Lower lobe of right lung (tissue), 2 donors: ENCODE measurements around the gene C1orf105. TPM values are rescaled to one million over a fixed set of nuclear protein-coding genes. Genes with fewer than 3 reads are reported as not detected.

Source experiments
- ATAC-seq, 2 donors: fragments of 200-7000 bp; cut with Tn5 transposase; one replicate each; pipeline ENCODE4 v1.9.1; 2020 to 2022; ENCODE audit warnings: mild to moderate bottlenecking in 2 of 2, moderate library complexity in 2 of 2
- DNase-seq: peaks from one replicate; pipeline ENCODE4 v3.0.0-alpha.2; 2020
- H3K27ac ChIP-seq: fragments of 200-600 bp; one replicate; pipeline ENCODE4 v1.8.0; 2022
- H3K27me3 ChIP-seq: fragments of 200-600 bp; one replicate; pipeline ENCODE4 v1.8.0; 2022; ENCODE audit warnings: low read depth
- H3K36me3 ChIP-seq: fragments of 200-600 bp; one replicate; pipeline ENCODE4 v1.8.0; 2022; ENCODE audit warnings: mild to moderate bottlenecking
- H3K4me1 ChIP-seq: fragments of 200-600 bp; one replicate; pipeline ENCODE4 v1.8.0; 2022
- H3K4me3 ChIP-seq: fragments of 200-600 bp; one replicate; pipeline ENCODE4 v1.8.0; 2022; ENCODE audit warnings: mild to moderate bottlenecking
- H3K9me3 ChIP-seq: fragments of 200-600 bp; one replicate; pipeline ENCODE4 v1.8.0; 2022
- intact Hi-C: fragments of 100-400 bp; cut with DNase I; formaldehyde crosslinking; loops from one replicate; pipeline ENCODE4 v1.11.0; 2022
- total RNA-seq: library from RNA; stranded (reverse); fragmentation: NEBNext Ultra II Directional; extraction: Animal tissue kit (Norgen Biotek cat#: 25700); gene quantifications from one replicate; pipeline ENCODE4 v1.2.1, GENCODE V29; 2021
- TF ChIP-seq, protein P1 (sequence below): fragments of 200-600 bp; IDR thresholded peaks from one replicate; pipeline ENCODE4 v1.8.0; 2022; ENCODE audit warnings: antibody characterized with exemption, mild to moderate bottlenecking
- donor health status: DM: no; HTN: yes; CAD: no; lungs with severe emphysema.

The C1orf105 gene
- total RNA-seq, 1 donor from 2014 or later, result not detected

DNA sequence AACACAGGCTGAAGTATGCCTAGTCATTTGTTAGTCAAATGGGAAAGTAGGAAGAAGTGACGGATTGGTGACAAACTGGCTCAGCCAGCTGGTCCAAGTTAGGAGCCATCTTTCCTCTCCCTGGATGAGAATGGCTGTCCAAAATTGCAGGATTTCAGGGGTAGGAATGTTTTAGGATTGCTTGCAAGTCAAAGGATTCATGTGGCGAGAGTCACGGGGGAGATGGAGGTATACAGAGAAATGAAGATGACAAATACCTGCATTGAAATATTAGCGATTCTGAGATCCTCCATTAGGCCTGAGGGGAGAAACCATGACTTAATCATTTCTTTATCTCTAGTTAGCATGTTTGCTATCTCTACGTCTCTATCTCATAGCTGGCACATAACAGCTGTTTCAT lies 65.1 kb downstream of the C1orf105 start:
- ATAC-seq (no peak), DNase-seq (no peak)
- Histone ChIP-seq H3K36me3 (no peaks in the 10 kb centered on the region), H3K27me3 (peaks cover 1% of the 10 kb centered on the region), H3K27ac (no peak overlapping the region), H3K9me3 (no peaks in the 10 kb centered on the region), H3K4me3 (no peak overlapping the region), H3K4me1 (no peaks in the 10 kb centered on the region)
- intact Hi-C loops, result no loop called here
- TF ChIP-seq, protein P1, sequence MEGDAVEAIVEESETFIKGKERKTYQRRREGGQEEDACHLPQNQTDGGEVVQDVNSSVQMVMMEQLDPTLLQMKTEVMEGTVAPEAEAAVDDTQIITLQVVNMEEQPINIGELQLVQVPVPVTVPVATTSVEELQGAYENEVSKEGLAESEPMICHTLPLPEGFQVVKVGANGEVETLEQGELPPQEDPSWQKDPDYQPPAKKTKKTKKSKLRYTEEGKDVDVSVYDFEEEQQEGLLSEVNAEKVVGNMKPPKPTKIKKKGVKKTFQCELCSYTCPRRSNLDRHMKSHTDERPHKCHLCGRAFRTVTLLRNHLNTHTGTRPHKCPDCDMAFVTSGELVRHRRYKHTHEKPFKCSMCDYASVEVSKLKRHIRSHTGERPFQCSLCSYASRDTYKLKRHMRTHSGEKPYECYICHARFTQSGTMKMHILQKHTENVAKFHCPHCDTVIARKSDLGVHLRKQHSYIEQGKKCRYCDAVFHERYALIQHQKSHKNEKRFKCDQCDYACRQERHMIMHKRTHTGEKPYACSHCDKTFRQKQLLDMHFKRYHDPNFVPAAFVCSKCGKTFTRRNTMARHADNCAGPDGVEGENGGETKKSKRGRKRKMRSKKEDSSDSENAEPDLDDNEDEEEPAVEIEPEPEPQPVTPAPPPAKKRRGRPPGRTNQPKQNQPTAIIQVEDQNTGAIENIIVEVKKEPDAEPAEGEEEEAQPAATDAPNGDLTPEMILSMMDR, result no peak

DNA sequence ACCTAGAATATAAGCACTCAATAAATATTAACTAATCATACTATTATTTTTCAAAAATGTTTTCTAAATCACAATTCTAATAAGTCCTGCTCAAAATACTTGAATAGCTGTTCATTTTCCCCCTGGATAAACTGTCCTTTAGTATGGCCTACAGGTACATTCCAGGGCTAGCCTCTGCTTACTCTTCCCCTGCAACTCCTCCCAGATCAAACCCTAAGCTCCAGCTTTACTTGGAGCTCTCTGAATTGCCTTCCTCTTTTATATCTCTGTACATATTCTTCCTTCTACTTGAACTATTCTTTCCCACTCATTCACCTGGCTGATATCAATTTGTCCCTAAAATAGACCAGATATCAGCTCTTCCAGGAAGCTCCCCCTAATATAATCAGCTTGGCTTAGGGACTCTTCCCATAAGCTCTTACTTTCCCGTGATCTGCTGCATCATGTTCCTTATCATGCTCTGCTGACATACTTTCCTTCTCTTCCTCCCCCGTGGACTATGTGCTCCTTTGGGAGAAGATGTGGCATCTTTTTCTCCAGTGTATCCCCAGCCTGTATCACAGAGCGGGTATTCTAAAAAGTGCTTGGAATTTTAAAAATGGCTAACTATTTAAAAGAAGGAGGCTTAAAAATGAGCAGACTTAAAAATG lies 66.4 kb downstream of the C1orf105 start:
- no peak for ATAC-seq
- intact Hi-C loops, result no loop called here
- no peaks in the 10 kb centered on the region for H3K4me1 ChIP-seq
- no peak for DNase-seq
- H3K4me3 ChIP-seq, result no peak overlapping the region
- no peak overlapping the region for H3K27ac ChIP-seq
- no peaks in the 10 kb centered on the region for H3K36me3 ChIP-seq
- TF ChIP-seq, protein P1, result no peak
- H3K9me3 ChIP-seq, result no peaks in the 10 kb centered on the region
- peaks cover 4% of the 10 kb centered on the region for H3K27me3 ChIP-seq

DNA sequence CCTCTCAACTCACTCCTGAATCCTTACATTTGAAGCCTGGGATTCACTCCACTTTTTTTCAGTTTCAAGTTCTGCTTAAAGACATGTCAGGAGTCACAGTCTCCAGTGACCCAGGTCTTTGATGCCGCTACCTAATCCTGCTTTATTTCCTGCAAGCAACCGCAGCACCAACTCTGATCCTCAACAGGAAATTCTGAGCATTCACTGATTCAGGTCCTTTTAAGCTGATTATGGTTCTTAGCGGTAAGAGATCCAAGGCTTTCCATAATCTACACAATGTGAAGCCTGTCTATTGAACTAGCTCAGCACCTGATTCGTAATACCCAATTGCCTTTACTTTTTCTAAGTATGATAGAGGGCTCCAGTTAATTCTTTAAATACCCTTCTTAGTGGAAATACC lies 67.1 kb downstream of the C1orf105 start:
- Histone ChIP-seq H3K27me3 (peaks cover 4% of the 10 kb centered on the region), H3K27ac (no peak overlapping the region), H3K9me3 (no peaks in the 10 kb centered on the region), H3K4me1 (no peaks in the 10 kb centered on the region), H3K36me3 (no peaks in the 10 kb centered on the region), H3K4me3 (no peak overlapping the region)
- TF ChIP-seq, protein P1, result no peak
- intact Hi-C loops, result no loop called here
- ATAC-seq (no peak), DNase-seq (no peak)

DNA sequence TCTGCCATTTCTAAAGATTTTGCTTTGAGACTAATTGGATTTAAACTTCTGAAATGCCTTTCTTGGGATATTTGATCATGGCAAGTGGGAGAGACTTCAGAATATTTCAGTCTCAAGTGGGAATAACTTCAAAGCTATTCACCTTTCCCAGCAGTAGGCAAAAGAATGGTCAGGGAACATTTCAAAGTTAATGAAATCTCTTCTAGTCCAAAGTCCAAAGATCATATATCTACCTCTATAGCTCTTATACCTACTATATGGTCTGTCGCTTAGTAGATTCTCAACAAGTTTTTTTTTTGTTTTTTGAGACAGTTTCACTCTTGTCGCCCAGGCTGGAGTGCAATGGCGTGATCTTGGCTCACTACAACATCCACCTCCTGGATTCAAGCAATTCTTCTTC lies 67.9 kb downstream of the C1orf105 start:
- TF ChIP-seq, protein P1, result no peak

DNA sequence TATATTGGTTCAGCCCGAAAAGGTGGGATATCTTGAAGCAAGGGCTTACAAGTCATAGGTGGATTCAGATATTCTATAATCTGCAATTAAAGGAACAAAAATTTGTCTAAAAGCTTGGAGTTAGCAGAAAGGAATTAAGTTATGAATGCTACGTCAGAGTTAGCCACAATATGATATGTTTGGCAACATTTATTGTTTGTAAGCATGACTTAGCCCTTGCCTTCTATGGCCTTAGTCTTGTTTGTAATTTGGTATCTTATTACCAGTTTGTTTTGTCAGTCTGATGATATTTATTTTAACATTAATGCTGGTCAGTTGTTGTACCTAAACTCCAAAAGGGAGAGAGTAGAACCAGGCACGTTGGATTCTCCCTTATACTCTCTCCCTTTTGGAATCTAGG lies 69.4 kb downstream of the C1orf105 start:
- intact Hi-C loops, result no loop called here
- TF ChIP-seq, protein P1, result no peak
- no peak for ATAC-seq

More for the DNA sequence above, 67.9 kb downstream of the C1orf105 start:
- DNase-seq, result no peak
- no peaks in the 10 kb centered on the region for H3K4me1 ChIP-seq
- H3K4me3 ChIP-seq, result no peak overlapping the region
- intact Hi-C loops, result no loop called here
- H3K36me3 ChIP-seq, result no peaks in the 10 kb centered on the region
- no peak overlapping the region for H3K27ac ChIP-seq
- peaks cover 4% of the 10 kb centered on the region for H3K27me3 ChIP-seq
- no peaks in the 10 kb centered on the region for H3K9me3 ChIP-seq
- no peak for ATAC-seq

More for the DNA sequence above, 69.4 kb downstream of the C1orf105 start:
- H3K4me3 ChIP-seq, result no peak overlapping the region
- H3K36me3 ChIP-seq, result no peaks in the 10 kb centered on the region
- H3K9me3 ChIP-seq, result no peaks in the 10 kb centered on the region
- DNase-seq, result no peak
- H3K27ac ChIP-seq, result no peak overlapping the region
- peaks cover 4% of the 10 kb centered on the region for H3K27me3 ChIP-seq
- H3K4me1 ChIP-seq, result no peaks in the 10 kb centered on the region
